Measurements from ENCODE around the gene EMC8.
"Not testable (repeated sequence)": the region's sequence is repeated elsewhere in the genome, so short reads cannot be mapped to it uniquely, and the experiment has no call there.

The EMC8 gene

DNA sequence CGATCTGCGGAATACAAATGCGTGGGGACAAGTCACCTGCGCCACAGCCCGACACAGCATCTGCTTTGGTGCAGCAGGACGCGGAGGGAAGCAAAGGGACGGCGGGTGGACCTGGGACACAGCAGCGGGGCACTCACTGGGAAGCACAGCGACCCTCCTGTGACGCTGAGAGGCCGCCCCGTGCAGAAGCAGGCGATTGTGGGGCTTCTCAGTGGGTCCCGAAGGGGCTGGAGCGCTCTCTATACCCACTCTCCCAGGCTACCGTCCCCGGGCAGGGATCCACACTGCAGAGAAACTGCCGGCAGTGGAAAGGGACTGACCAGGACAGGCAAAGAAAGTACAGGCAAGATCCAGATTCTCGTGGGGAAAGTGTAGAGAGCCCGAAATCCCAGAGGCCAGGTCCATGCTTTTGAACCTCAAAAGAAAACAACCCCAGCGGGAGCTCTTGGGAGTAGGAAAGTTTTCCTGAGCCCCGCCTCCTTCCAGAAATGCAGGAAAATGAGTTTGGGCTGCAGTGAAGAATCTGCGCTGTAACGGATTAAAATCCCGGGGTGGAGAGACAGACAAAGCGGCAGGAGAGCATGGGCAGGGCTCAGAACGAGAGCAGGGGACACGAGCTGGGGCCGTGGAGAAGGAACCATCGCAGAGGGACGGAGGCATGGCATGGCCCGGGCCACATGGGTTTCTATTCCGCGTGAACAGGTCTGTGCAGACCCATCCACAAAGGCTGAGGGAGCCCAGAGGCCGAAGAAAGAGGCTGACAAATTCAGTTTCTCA, 12.9 kb upstream of the EMC8 start:
- DNase-seq = no peak

DNA sequence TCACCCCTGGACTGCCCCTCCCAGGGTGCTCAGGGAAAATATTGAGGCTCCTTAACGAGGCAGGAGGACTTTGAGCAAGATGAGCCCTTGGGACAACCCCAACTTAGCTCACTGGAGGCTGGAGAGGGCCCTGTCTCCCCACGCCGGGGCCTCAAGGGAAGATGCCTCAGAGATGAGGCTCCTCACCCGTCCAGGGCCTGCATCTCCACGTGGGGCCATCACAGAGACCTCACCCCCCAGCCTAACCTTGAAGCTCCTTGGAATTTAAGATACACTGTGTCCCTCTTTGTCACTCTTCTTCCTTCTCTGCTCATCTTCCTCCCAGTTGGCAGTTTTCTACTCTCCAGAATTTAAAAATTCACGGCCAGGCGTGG, 11.4 kb upstream of the EMC8 start:
- DNase-seq = no peak

DNA sequence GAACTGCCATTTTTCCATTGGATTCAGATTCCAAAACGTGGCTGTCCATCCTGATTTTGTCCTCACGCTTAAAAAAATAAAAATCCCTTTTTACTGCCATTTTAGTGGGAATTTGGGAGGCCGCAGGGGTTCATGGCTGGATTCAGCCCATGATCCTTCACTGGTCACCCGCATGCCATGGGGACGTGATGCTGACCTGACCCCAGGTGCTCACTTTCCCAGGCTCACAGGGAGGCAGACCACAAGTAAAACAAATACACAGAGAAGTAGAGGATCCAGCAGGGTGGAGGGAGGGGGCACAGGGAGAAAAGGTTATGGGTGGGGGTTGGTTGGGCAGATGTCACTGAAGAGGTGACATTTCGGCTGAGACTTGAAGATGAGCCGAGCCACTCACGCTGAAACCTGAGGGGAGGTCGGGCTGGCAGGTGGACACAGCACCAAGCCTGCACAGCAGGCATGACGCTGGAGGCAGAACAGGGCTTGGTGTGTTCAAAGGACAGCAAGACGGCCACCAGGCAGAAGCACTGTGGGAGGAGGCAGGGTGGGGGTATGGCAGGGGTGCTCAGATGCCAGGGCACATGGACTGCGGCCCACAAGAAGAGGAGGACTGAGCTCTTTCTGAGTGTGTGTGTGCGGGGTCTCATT, 10.9 kb upstream of the EMC8 start:
- DNase-seq = no peak

DNA sequence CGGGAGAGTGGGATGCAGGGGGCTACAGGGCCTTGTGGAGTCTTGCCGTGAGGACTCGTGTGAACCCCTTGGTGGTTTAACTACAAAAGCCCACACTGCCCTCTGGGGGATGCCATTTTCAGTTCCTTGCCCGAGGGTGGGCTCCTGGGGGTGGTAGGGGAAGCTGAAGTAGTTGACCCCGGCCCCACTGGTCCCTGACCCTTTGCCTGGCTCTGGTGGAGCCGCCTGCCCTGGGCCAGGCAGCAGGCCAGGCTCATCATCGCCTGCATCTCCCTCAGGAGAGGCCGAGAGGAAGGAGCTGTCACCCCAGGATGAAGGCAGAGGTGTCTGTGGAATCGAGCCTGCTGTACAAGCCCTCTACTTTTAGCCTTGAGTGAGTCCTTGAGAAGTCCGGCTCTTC, 10.3 kb upstream of the EMC8 start:
- DNase-seq = no peak

DNA sequence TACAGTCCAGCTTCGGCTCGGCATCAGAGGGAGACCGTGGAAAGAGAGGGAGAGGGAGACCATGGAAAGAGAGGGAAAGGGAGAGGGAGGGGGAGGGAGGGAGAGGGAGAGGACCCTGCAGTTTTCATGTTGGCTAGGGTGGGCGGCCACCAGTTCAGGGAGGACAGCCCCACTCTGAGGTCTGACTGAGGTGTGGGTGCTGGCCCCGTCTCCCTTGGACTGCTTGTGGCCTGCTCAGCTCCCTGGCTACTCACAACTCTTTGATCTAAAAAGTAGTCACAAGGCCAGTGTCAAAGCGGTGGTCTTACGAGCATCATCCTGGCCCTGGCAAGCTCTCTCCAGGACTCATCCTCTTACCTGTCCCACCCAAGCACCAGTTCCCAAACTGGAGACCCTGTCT, 9.6 kb upstream of the EMC8 start:
- DNase-seq = no peak

DNA sequence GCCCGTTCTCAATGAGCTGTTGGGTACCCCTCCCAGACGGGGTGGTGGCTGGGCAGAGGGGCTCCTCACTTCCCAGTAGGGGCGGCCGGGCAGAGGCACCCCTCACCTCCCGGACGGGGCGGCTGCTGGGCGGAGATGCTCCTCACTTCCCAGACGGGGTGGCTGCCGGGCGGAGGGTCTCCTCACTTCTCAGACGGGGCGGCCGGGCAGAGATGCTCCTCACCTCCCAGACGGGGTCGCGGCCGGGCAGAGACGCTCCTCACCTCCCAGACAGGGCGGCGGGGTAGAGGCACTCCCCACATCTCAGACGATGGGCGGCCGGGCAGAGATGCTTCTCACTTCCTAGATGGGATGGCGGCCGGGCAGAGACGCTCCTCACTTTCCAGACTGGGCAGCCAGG, 8.8 kb upstream of the EMC8 start:
- DNase-seq = not testable (repeated sequence)

DNA sequence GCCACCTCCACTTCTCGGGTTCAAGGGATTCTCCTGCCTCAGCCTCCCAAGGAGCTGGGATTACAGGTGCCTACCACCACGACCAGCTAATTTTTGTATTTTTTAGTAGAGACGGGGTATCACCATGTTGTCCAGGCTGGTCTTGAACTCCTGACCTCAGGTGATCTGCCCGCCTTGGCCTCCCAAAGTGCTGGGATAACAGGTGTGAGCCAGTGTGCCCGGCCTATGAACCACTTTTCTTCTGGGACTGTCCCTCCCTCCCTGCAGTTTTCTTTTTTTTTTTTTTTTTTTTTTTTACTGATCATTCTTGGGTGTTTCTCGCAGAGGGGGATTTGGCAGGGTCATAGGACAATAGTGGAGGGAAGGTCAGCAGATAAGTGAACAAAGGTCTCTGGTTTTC, 8.0 kb upstream of the EMC8 start:
- DNase-seq = not testable (repeated sequence)

DNA sequence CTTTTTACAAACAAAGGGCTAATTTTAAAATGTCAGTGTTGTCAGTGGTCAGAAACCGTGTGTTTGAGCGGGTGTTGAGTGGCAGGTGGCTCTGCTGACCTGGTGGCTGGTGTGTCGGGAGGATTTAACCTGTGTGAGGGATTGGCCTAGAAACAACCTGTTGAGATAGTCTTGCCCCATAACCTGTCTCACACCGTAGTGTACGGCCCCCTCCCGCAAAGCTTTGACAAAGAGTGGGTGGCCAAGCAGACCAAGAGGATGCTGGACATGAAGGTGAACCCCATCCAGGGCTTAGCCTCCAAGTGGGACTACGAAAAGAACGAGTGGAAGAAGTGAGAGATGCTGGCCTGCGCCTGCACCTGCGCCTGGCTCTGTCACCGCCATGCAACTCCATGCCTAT, 7.2 kb upstream of the EMC8 start:
- no peak for DNase-seq

DNA sequence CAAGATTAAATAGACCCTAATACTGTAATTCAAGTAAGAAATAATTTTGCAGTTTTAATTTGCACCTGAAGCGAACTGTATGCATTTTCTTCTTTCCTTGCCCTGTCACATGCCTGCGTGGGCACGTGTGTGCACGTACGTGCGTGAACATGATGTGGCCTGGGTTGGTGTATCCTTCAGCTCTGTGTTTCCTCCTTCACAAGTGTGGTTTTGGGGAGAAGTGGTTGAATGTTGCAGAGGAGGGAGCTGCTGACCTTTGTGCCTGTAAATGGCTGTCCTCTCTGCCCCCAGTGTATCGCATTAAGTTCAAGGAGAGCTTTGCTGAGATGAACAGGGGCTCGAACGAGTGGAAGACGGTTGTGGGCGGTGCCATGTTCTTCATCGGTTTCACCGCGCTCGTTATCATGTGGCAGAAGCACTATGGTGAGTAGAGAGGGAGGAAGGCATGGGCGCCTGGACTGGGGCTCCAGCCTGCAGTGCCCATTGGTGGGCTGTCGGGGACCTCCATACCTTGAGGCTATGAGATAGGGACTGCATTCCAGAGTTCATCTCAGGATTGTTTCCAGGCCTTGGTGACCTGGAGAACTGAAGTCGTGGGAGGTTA, 6.2 kb upstream of the EMC8 start:
- no peak for DNase-seq

DNA sequence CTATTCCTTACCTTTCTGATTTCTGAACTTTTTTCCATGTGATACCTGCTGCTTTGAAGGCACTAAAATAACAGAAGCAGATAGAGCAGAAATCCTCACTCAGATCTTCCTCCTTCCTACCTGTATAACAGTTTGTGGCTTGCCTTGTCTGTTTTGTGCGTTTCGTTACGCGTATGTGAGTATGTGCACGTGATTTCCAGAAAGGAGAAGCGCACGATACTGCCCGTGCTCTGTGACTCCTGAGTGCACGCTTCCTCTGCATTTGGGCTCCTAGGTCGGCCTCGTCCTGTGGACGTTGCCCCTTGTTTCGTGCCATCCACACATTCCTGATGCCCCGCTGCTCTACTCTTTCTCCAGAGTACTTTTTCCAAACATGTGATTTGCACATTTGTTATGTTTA, 4.2 kb upstream of the EMC8 start:
- DNase-seq = no peak

DNA sequence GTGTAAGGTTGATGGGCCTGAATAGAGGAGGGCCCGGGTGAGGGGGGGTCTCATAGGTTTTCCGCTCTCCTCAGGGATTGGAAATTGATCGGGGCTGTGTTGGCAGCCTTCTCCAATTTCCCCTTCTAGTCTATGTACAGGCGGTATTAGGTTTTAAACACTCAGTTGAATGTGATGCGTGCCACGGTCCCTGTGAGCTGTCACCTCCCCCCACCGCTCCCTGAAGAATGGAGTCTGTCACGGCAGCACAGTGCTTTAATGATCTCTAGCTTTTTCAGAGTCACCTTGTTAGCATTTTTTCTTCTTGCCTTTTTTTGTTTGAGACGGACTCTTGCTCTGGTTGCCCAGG, 951 bp upstream of the EMC8 start:
- no peak for DNase-seq

DNA sequence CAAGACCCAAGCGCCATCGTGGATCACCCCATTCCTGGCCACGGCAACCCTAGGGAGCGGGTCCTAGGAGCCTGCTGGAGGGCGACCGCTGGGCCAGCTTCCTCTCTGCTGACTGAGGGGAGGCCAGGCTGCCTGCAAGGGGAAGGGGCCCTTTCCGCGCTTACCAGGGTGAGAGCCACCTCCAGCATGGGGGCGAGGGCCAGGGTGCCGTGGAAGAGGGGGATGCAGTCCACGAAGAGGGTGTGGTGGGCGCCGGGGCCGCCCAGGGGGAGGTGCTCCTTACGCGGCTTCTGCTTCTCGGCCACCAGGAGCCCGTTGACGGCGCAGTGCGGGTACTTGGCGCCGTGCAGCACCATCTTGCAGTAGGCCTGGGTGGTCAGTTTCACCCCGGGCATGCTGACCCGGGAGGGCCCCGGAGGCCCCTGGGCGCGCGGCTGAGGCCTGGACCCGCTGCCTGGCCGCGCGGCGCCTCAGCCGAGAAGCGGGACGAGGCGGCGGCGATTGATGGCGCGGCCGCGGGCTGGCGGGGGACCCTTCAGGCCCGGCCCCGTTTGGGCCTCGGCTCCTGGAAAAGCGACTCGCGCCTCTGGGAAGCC, 345 bp downstream of the EMC8 start:
- no peak for DNase-seq

DNA sequence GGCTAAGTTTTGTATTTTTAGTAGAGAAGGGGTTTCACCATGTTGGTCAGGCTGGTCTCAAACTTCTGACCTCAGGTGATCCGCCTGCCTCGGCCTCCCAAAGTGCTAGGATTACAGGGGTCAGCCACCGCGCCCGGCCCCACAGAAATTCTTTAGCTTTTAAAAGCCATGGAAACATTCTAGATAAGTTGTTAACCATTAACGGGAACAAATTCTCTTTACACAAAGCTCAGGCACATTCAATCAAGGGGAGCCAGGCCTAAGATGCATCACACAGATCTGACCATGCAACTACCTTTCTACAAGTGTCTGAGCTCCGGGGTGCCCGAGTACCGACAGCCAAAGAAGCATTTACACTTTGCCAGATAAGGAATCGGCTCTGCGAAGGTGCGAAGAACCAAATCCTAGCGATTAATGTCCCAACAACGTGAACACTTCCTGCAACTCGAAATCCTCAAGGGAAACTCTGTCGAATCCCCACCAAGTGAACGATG, 1.0 kb downstream of the EMC8 start:
- no peak for DNase-seq

DNA sequence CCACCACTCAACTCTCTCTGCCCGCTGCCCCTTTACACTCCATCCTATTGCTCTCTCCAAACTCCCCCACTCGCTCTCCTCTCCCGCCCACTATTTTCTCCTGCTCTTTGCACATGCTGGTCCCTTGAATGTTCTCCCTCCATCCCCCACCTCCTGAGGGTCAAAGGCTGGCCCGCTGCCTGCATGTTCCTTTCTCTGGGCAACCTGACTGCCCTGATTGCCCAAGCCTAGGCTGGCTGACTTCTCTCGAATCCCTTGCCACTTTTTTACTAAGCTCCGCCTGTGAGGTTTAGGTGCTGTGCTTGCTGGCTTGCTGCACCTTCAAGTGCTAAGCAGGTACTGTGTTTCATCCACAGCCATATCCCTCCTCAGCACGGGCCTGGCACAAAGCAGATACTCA, 2.7 kb downstream of the EMC8 start:
- no peak for DNase-seq

DNA sequence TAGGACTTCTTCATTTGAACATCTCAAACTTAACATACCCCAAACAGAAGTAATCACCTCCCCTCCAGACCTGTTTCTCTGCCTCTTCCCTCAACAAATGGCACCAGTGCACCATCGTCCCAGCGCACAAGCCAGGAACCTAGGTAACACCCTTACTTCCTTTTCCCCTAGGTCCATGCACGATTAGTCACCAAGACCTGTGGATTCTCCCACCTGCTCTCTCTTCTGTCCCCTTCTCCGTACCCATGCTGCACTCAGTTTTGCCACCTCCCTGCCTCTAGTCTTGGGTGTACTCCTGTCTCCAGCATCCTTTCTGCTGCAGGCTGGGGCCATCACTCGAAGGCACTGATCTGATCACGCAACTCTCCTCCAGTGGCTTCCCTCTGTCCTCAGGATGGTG, 3.2 kb downstream of the EMC8 start:
- no peak for DNase-seq

DNA sequence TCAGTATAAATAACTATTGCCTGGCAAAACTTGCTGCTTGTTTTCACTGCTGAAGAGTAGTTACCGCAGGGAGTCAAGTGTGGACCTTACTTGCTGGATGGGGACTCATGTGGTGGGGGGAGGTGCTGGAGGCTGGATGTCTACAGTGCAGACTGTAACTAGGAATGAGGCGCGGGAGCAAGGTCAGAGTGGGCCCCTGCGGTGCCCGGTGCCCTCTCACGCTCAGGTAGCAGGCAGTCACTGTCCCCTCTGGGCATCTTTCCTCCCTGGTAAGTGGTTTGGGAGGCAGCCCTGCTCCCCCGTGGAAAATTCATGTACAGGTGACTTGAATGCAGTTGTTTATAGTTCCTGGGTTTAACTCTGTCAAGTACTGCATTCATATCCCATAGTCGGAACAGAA, 4.6 kb downstream of the EMC8 start:
- DNase-seq = no peak

DNA sequence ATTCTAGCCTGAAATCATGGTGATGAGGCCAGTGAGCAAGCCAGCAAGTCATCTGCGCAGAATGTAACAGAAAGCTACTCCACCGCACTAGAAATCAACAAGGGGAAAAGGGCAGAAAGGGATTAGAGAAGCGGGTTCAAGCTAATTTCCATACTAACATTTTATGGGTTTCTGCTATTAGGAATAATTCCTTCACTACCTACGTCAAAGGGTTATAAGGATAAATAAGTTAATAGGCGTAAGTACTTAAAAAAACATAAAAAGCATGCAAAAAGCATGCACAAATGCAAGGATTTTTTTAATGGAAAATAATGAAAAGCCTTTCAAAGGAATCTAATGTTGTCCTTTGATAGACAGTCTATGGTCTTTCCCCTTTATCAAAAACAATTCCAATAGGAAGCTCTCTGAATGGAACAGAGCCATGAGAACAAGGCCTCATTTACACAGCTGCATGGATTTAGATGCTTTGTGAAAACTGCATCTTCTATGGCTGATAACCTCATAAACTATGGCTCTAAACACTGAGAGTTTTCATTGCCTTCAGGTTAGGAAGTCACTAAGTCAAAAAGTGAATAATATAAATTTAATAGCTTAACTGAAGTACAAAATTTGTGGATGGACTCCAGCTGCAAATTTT, 5.6 kb downstream of the EMC8 start:
- no peak for DNase-seq

DNA sequence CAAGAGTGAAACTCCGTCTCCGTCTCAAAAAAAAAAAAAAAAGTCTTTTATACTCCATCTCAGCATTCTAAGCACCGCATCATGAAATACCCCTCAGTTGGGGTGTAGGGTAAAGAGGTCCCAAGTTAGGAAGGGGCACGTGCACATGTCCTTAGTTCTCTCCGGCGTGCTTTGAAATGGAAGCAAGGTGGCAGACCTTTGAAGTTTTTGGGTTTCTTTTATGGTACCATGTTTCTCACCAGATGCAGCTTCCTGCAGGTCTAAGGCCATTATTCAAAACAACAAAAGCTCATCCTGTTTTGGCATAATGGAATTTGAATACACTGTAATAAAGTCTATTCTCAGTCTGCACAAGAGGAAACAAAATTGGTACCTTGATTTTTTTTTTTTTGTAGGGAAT, 9.6 kb downstream of the EMC8 start:
- no peak for DNase-seq

DNA sequence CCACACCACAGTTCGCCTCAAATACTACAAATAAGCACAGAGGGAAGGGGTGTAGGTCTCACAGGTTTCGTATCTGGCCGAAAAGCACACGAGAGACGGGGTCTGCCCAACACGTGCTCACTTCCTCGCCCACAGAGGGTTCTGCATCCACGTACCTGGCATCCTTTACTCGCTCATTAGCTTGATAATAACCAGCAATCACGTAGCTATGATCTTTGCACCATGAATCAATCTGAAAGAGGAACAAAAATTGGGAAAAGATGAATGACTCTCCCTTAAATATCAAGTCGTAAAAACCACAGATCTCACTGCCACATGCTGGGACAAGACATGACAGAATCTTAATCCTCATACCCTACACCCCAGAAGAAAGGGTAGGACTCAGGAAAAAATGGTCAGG, 10.5 kb downstream of the EMC8 start:
- no peak for DNase-seq

DNA sequence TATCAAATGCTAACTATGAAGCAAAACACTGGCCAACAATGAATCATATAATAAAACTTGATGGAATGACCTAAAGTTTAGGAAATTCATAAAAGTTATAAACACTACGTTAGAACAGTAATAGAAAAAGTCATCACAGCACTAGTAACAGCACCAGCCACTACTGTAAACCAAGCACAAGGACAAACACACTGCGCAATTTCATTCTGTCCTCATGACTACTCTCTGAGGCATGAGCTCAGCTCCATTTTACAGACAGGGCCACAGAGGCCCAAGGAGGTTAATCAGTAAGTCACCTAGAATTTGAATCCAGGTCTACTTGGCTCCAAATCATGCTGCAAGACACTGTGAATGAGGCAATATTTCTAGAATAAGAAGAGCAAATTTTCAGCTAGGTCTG, 13.4 kb downstream of the EMC8 start:
- no peak for DNase-seq

DNA sequence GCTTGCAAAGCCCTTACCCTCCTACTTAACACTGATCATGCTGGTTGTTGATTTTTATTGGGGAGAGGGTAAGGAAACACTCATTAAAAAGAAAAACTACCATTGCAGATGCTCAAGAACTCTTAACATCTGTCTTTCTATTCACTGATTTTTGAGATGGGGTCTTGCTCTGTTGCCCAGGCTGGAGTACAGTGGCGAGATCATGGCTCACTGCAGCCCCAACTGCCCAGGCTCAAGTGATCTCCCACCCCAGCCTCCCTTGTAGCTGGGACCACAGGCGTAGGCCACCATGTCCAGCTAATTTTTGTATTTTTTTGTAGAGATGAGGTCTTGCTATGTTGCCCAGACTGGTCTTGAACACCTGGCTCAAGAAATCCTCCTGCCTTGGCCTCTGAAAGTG, 14.5 kb downstream of the EMC8 start:
- DNase-seq = no peak

DNA sequence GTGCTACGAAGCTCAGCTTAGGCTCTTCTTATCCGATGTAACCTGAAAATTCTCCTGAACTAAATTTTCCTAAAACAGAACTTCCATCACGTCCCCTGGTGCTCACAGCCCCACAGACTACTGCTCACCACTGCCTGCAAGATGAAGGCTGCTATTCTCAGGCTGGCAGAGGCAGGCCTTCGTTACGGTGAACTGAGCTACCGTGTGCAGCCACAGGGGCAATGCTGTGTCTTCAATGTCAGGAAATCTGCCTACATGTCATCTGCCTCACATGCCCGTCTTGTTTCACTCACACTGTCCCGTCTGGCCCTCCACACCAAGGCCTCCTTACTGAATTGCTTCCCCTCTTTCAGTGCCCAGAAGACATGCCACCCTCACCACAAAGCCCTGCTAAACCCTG, 15.9 kb downstream of the EMC8 start:
- DNase-seq = no peak

DNA sequence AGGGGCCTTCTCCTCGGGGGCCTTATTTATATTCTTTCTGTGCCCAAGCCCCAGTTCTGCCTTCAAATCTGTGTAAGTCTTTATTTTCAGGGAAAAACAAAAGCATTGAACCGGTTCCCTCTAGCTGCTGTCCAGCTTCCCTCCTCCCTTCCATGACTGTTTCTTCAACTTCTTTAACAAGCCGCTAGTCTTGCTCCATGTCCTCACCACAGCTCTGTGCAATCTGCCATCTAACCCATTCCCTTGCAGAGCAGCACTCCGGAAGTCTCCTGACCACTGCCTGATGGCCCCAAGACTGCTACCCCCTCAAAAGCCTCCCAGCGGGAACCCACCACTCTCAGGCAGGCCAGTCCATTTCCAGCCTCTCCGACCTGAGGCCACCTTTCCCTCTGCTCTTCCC, 16.9 kb downstream of the EMC8 start:
- no peak for DNase-seq
